ENCODE measurements around the gene SMOC2. TPM values are rescaled to one million over a fixed set of nuclear protein-coding genes. Genes with fewer than 3 reads are reported as not detected.

Gene SMOC2
- total and polyA plus RNA-seq, 2 donors, result 5.4 to 6.5 TPM

DNA sequence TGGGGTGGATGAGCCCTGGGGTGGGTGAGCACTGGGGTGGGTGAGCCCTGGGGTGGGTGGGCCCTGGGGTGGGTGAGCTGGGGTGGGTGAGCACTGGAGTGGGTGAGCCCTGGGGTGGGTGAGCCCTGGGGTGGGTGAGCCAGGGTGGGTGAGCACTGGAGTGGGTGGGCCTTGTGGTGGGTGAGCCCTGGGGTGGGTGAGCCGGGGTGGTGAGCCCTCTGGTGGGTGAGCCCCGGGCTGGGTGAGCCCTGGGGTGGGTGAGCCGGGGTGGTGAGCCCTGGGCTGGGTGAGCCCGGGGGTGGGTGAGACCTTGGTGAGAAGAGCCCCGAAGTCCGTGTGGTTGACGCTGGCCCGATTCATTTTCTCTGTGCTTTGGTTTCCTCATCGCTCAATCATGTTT lies 18.6 kb downstream of the SMOC2 start:
- H3K36me3 ChIP-seq (ENCODE audit: control insufficient read depth in 2 of 2, insufficient read depth in 2 of 2, low read length in 1 of 2), result no peaks in the 10 kb centered on the region
- WGBS, result 96% methylated on average over 9 of the region's 9 CpGs
- DNase-seq (ENCODE audit: low read depth in 6 of 9, low spot score in 9 of 9), result no peak

DNA sequence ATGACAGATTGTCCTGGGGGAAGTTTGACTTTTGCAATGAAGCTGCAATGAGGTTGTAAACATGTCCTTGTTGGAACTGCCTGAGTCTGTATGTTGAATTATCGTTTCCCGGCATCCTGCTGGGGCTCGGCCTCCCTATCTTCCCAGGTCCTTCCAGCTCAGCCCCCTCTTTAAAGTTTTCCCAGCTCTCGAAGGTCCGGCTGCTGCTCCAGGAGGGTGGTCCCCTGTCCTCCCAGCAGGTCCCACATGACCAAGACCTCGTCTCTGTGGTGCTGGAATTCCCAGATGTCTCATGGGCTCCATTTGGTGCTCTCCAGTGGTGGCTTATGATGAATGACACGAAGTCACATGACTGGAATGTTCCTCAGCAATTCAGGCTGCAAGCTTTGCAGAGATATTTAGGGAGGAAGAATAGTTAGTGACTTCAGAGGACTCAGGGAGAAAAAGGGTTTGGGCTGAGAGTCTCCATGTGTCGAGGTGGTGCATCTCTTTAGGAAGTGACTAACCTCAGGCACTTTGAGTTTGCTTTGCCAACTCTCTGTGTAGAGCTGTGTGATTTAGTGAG lies 21.4 kb downstream of the SMOC2 start:
- no peaks in the 10 kb centered on the region for H3K36me3 ChIP-seq (ENCODE audit: control insufficient read depth in 2 of 2, insufficient read depth in 2 of 2, low read length in 1 of 2)
- DNase-seq (ENCODE audit: low read depth in 6 of 9, low spot score in 9 of 9), result no peak
- WGBS, result 80% methylated on average over 8 of the region's 8 CpGs
- no peaks in the 10 kb centered on the region for H3K9me3 ChIP-seq (ENCODE audit: control insufficient read depth in 2 of 2, insufficient read depth in 1 of 2, low read length in 1 of 2)
- no peaks in the 10 kb centered on the region for H3K27me3 ChIP-seq (ENCODE audit: control insufficient read depth in 2 of 2, insufficient read depth in 1 of 2, low read length in 1 of 2)
- H3K4me1 ChIP-seq (ENCODE audit: control insufficient read depth in 2 of 2, insufficient read depth in 2 of 2, low read length in 2 of 2), result no peaks in the 10 kb centered on the region
- no peak overlapping the region for H3K4me3 ChIP-seq (ENCODE audit: low read length in 2 of 2)
- H3K27ac ChIP-seq (ENCODE audit: low read depth in 1 of 2, low read length in 1 of 2), result no peak overlapping the region

More for the DNA sequence above, 18.6 kb downstream of the SMOC2 start:
- Histone ChIP-seq H3K27ac (ENCODE audit: low read depth in 1 of 2, low read length in 1 of 2) (no peak overlapping the region), H3K9me3 (ENCODE audit: control insufficient read depth in 2 of 2, insufficient read depth in 1 of 2, low read length in 1 of 2) (no peaks in the 10 kb centered on the region), H3K4me1 (ENCODE audit: control insufficient read depth in 2 of 2, insufficient read depth in 2 of 2, low read length in 2 of 2) (no peaks in the 10 kb centered on the region), H3K27me3 (ENCODE audit: control insufficient read depth in 2 of 2, insufficient read depth in 1 of 2, low read length in 1 of 2) (no peaks in the 10 kb centered on the region), H3K4me3 (ENCODE audit: low read length in 2 of 2) (no peak overlapping the region)

DNA sequence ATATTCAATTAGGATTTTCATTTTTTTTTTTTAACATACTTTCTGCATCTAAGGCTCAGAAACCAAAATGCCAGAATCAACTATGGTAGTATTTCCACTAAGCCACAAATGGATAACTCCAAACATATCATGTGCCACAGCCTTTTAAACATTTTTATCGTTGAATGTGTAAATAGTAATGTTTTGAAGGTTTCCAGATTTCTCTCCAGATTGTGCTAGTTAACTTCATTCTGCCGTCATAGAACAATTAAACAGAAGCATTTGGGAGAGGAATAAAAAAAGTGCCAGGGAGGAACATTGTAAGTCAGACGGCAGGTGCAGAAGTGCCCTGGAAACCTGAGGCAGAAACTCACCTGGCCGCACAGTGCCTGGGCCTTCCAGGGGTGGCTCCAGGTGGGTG lies 23.6 kb downstream of the SMOC2 start:
- DNase-seq (ENCODE audit: low read depth in 6 of 9, low spot score in 9 of 9), result no peak
- Histone ChIP-seq H3K4me1 (ENCODE audit: control insufficient read depth in 2 of 2, insufficient read depth in 2 of 2, low read length in 2 of 2) (no peaks in the 10 kb centered on the region), H3K36me3 (ENCODE audit: control insufficient read depth in 2 of 2, insufficient read depth in 2 of 2, low read length in 1 of 2) (no peaks in the 10 kb centered on the region), H3K27me3 (ENCODE audit: control insufficient read depth in 2 of 2, insufficient read depth in 1 of 2, low read length in 1 of 2) (no peaks in the 10 kb centered on the region), H3K9me3 (ENCODE audit: control insufficient read depth in 2 of 2, insufficient read depth in 1 of 2, low read length in 1 of 2) (no peaks in the 10 kb centered on the region), H3K27ac (ENCODE audit: low read depth in 1 of 2, low read length in 1 of 2) (no peak overlapping the region), H3K4me3 (ENCODE audit: low read length in 2 of 2) (no peak overlapping the region)
- 95% methylated on average over 4 of the region's 4 CpGs for WGBS

DNA sequence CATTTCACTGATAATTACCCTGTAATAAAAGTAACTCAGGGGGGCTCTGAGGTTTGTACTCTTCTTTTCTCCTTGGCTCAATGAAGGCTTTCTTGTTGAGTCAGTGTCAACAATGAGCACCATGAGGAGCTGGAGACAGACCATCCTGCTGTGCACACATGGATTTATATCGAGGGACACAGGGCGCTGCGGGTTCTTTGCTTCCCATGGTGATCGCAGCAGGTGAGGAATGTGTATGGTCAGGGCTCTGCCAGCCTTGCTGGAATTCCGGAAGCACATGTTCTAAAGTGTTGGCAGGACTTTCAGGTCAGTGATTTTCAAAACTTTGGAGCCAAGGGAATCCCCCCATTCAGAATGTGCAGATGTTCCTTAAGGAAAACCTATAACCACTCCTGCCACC lies 27.1 kb downstream of the SMOC2 start:
- no peak overlapping the region for H3K27ac ChIP-seq (ENCODE audit: low read depth in 1 of 2, low read length in 1 of 2)
- WGBS, result 92% methylated on average over 5 of the region's 5 CpGs

DNA sequence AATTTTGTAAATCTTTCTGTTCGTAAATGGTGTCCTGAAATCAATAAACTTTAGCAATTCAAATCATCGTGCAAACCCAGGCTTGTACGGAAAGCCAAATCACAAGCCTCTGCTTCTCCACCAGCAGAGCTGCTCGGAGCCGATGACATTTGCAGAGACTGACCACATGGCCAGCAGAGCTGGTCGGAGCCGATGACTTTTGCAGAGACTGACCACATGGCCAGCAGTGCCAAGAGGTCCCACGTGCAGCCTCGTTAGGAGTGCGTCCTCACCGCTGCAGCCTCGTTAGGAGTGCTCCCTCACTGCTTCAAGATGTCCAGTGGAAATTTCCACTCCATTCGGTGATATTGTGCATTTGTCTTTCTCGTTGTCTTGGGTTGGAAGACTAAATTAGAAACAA lies 28.5 kb downstream of the SMOC2 start:
- H3K36me3 ChIP-seq (ENCODE audit: control insufficient read depth in 2 of 2, insufficient read depth in 2 of 2, low read length in 1 of 2), result no peaks in the 10 kb centered on the region
- no peaks in the 10 kb centered on the region for H3K27me3 ChIP-seq (ENCODE audit: control insufficient read depth in 2 of 2, insufficient read depth in 1 of 2, low read length in 1 of 2)
- no peak overlapping the region for H3K27ac ChIP-seq (ENCODE audit: low read depth in 1 of 2, low read length in 1 of 2)
- H3K4me1 ChIP-seq (ENCODE audit: control insufficient read depth in 2 of 2, insufficient read depth in 2 of 2, low read length in 2 of 2), result no peaks in the 10 kb centered on the region
- WGBS, result 83% methylated on average over 14 of the region's 14 CpGs
- no peak overlapping the region for H3K4me3 ChIP-seq (ENCODE audit: low read length in 2 of 2)
- H3K9me3 ChIP-seq (ENCODE audit: control insufficient read depth in 2 of 2, insufficient read depth in 1 of 2, low read length in 1 of 2), result peaks cover 0 to 12% of the 10 kb centered on the region in 2 donors
- no peak for DNase-seq (ENCODE audit: low read depth in 6 of 9, low spot score in 9 of 9)

More for the DNA sequence above, 27.1 kb downstream of the SMOC2 start:
- no peaks in the 10 kb centered on the region for H3K36me3 ChIP-seq (ENCODE audit: control insufficient read depth in 2 of 2, insufficient read depth in 2 of 2, low read length in 1 of 2)
- no peaks in the 10 kb centered on the region for H3K27me3 ChIP-seq (ENCODE audit: control insufficient read depth in 2 of 2, insufficient read depth in 1 of 2, low read length in 1 of 2)
- no peak for DNase-seq (ENCODE audit: low read depth in 6 of 9, low spot score in 9 of 9)
- peaks cover 0 to 3% of the 10 kb centered on the region in 2 donors for H3K9me3 ChIP-seq (ENCODE audit: control insufficient read depth in 2 of 2, insufficient read depth in 1 of 2, low read length in 1 of 2)
- H3K4me3 ChIP-seq (ENCODE audit: low read length in 2 of 2), result no peak overlapping the region
- H3K4me1 ChIP-seq (ENCODE audit: control insufficient read depth in 2 of 2, insufficient read depth in 2 of 2, low read length in 2 of 2), result no peaks in the 10 kb centered on the region

DNA sequence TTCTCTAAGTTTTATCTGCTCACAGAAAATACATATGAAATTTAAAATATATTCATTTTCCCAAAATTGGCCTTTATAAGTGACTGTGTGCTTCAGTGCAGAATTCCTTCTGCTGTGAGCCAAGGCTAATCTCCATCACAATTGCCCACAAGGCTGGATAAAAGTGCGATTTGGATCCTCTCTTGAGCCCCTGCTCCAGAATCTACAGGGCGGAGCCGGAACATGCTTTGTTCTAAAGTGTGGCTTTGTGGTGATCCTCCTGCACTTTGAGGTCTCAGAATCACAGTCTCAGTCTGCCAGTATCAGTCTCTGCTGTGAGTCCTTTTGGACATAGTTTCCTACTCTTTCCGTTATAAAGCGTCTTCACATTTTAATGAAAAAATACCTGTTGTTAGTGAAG lies 28.9 kb downstream of the SMOC2 start:
- DNase-seq (ENCODE audit: low read depth in 6 of 9, low spot score in 9 of 9), result no peak
- H3K9me3 ChIP-seq (ENCODE audit: control insufficient read depth in 2 of 2, insufficient read depth in 1 of 2, low read length in 1 of 2), result peaks cover 0 to 12% of the 10 kb centered on the region in 2 donors
- 92% methylated on average over 5 of the region's 5 CpGs for WGBS
- H3K36me3 ChIP-seq (ENCODE audit: control insufficient read depth in 2 of 2, insufficient read depth in 2 of 2, low read length in 1 of 2), result no peaks in the 10 kb centered on the region
- H3K27me3 ChIP-seq (ENCODE audit: control insufficient read depth in 2 of 2, insufficient read depth in 1 of 2, low read length in 1 of 2), result no peaks in the 10 kb centered on the region
- no peak overlapping the region for H3K4me3 ChIP-seq (ENCODE audit: low read length in 2 of 2)
- no peak overlapping the region for H3K27ac ChIP-seq (ENCODE audit: low read depth in 1 of 2, low read length in 1 of 2)
- H3K4me1 ChIP-seq (ENCODE audit: control insufficient read depth in 2 of 2, insufficient read depth in 2 of 2, low read length in 2 of 2), result no peaks in the 10 kb centered on the region

DNA sequence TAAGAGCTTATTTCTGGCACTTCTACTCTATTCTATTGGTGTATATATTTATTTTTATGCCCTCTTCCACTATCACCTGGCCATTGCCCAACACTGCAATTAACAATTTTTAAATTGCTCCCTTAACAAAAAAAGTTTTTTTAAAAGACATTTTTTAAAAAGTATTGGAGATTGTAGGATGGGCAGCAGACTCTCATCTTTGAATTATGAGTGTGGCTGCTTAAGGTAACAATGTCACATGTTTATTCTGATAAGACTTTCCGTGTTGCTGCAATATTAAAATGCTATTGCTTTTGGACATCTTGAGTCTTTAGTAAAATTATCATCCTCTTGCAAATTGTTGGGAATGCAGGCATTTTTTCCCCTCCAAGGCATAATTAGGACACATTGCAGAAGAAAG lies 31.4 kb downstream of the SMOC2 start:
- Histone ChIP-seq H3K4me1 (ENCODE audit: control insufficient read depth in 2 of 2, insufficient read depth in 2 of 2, low read length in 2 of 2) (no peaks in the 10 kb centered on the region), H3K9me3 (ENCODE audit: control insufficient read depth in 2 of 2, insufficient read depth in 1 of 2, low read length in 1 of 2) (peaks cover 0 to 12% of the 10 kb centered on the region in 2 donors), H3K36me3 (ENCODE audit: control insufficient read depth in 2 of 2, insufficient read depth in 2 of 2, low read length in 1 of 2) (no peaks in the 10 kb centered on the region), H3K27me3 (ENCODE audit: control insufficient read depth in 2 of 2, insufficient read depth in 1 of 2, low read length in 1 of 2) (no peaks in the 10 kb centered on the region), H3K27ac (ENCODE audit: low read depth in 1 of 2, low read length in 1 of 2) (no peak overlapping the region), H3K4me3 (ENCODE audit: low read length in 2 of 2) (no peak overlapping the region)
- DNase-seq (ENCODE audit: low read depth in 6 of 9, low spot score in 9 of 9), result no peak
- WGBS, result 94% methylated on average over 1 of the region's 1 CpG

DNA sequence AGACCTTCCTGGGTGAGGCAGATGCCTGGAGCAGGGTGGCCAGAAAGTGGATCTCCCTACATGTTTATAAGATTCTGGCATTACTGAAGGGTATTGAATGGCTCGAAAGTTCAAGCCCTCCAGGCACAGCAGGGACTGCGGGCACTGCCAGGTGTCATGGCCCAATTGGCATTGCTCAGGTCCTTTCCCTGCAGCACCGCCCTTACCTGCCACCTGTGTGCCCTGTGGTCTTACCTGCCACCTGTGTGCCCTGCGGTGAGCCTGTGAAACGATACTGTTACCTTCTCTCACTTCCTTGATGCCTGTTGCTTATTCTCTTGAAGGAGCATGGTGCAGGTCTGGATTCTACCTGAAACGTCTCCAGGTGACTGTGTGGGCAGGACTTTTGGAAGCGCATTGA lies 32.2 kb downstream of the SMOC2 start:
- WGBS, result 90% methylated on average over 7 of the region's 7 CpGs
- Histone ChIP-seq H3K27ac (ENCODE audit: low read depth in 1 of 2, low read length in 1 of 2) (no peak overlapping the region), H3K36me3 (ENCODE audit: control insufficient read depth in 2 of 2, insufficient read depth in 2 of 2, low read length in 1 of 2) (no peaks in the 10 kb centered on the region), H3K4me3 (ENCODE audit: low read length in 2 of 2) (no peak overlapping the region), H3K4me1 (ENCODE audit: control insufficient read depth in 2 of 2, insufficient read depth in 2 of 2, low read length in 2 of 2) (no peaks in the 10 kb centered on the region), H3K27me3 (ENCODE audit: control insufficient read depth in 2 of 2, insufficient read depth in 1 of 2, low read length in 1 of 2) (no peaks in the 10 kb centered on the region), H3K9me3 (ENCODE audit: control insufficient read depth in 2 of 2, insufficient read depth in 1 of 2, low read length in 1 of 2) (peaks cover 0 to 12% of the 10 kb centered on the region in 2 donors)
- DNase-seq (ENCODE audit: low read depth in 6 of 9, low spot score in 9 of 9), result no peak

DNA sequence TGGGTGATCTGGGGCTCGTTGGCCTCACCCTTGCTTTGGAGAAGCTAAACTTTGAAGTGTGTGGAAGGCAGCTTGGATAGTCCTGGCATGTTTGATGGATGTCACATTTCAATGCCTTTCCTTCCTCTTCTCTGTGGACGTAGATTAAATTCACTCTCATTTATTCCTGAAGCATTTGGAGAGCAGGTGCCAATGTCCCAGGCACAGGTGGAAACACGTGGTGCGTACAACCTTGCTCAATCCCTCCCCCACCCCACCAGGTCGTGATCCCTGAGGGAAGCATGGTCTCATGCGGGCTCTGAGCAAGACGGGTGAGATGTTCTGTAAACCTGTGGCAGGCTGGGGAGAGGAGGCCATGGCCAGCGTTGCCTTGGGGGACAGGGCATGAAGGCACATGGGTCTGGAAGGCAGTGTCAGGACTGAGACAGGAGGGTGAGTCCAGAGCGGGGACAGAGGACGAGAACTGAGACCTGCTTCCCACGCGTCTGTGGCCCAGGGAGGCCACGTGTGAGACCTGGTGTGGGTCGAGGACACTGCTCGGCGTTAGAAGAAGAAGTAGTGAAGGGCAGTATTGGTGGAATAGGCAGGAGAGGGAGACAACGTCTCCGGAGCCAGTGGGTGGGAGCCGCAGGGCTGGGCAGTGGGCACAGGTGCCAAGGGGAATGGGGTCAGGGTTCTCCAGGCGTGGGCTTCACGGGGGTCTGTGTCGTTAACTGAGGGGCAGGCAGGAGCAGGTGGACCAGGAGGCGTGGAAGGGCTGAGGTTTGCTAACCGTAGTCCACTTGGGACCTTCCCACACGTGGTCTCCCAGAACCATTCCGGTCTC lies 34.4 kb downstream of the SMOC2 start:
- WGBS, result 86% methylated on average over 26 of the region's 26 CpGs
- Histone ChIP-seq H3K27me3 (ENCODE audit: control insufficient read depth in 2 of 2, insufficient read depth in 1 of 2, low read length in 1 of 2) (no peaks in the 10 kb centered on the region), H3K4me3 (ENCODE audit: low read length in 2 of 2) (no peak overlapping the region), H3K4me1 (ENCODE audit: control insufficient read depth in 2 of 2, insufficient read depth in 2 of 2, low read length in 2 of 2) (no peaks in the 10 kb centered on the region), H3K27ac (ENCODE audit: low read depth in 1 of 2, low read length in 1 of 2) (no peak overlapping the region), H3K36me3 (ENCODE audit: control insufficient read depth in 2 of 2, insufficient read depth in 2 of 2, low read length in 1 of 2) (no peaks in the 10 kb centered on the region), H3K9me3 (ENCODE audit: control insufficient read depth in 2 of 2, insufficient read depth in 1 of 2, low read length in 1 of 2) (peaks cover 0 to 12% of the 10 kb centered on the region in 2 donors)
- DNase-seq (ENCODE audit: low read depth in 6 of 9, low spot score in 9 of 9), result no peak

Data from thymus (tissue), 11 donors.